Measurements from ENCODE around the gene TUBB6.

TUBB6 gene

DNA sequence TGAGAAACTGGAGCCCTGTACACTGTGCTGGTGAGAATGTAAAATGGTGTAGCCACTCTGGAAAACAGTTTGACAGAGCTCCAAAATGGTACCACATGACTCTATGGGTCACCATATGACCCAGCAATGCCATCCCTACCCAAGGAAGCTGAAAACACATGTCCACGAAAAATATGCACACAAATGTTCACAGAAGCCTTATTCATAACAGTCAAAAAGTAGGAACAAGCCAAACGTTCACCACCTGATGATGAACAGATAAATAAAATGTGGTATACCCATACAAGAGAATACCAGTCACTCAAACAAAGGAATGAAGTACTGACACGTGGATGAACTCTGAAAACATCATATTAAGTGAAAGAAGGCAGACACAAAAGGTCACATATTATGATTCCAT, 64.4 kb downstream of the TUBB6 start:
- peaks cover 8% of the 10 kb centered on the region for H3K36me3 ChIP-seq
- H3K4me1 ChIP-seq: no peaks in the 10 kb centered on the region
- H3K27me3 ChIP-seq: no peaks in the 10 kb centered on the region
- TF ChIP-seq, protein P1, sequence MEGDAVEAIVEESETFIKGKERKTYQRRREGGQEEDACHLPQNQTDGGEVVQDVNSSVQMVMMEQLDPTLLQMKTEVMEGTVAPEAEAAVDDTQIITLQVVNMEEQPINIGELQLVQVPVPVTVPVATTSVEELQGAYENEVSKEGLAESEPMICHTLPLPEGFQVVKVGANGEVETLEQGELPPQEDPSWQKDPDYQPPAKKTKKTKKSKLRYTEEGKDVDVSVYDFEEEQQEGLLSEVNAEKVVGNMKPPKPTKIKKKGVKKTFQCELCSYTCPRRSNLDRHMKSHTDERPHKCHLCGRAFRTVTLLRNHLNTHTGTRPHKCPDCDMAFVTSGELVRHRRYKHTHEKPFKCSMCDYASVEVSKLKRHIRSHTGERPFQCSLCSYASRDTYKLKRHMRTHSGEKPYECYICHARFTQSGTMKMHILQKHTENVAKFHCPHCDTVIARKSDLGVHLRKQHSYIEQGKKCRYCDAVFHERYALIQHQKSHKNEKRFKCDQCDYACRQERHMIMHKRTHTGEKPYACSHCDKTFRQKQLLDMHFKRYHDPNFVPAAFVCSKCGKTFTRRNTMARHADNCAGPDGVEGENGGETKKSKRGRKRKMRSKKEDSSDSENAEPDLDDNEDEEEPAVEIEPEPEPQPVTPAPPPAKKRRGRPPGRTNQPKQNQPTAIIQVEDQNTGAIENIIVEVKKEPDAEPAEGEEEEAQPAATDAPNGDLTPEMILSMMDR (IDR thresholded peaks at IDR 0.05; ENCODE audit: low read depth, low read length): no peak
- no peaks in the 10 kb centered on the region for H3K9me3 ChIP-seq
- no peak overlapping the region for H3K4me3 ChIP-seq (ENCODE audit: low read depth, low read length)
- no peak for DNase-seq

DNA sequence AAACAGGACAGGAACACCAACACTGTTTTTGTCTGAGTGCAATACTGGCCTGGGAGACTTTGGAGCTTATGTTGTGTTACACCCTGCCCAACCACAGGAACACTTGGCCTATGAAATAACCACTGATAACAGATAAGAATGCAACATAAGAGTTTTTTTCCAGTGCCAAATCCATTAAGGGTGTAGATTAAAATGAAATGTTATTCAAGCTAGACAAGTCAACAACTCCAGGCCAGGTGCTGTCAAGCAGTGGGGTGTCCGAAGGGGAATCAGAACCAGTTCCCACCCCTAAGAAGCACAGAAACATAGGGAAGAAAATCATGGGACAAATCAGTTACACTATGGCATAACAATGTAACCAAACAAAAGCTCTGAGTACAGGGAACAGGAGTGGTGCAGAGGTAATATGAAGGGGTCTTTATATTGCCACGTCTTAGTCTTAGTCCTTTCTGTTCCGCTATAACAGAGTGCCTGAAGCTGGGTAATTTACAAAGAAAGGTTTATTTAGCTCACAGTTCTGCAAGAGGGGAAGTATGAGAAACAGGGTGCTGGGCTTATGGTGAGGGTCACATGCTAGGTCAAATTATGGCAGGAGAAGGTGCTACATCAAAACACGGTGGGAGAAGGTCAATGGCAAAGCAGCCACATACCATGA, 65.2 kb downstream of the TUBB6 start:
- Histone ChIP-seq H3K27me3 (no peaks in the 10 kb centered on the region), H3K4me3 (ENCODE audit: low read depth, low read length) (no peak overlapping the region), H3K4me1 (no peaks in the 10 kb centered on the region), H3K9me3 (no peaks in the 10 kb centered on the region), H3K36me3 (peaks cover 8% of the 10 kb centered on the region)
- TF ChIP-seq, protein P1 (IDR thresholded peaks at IDR 0.05; ENCODE audit: low read depth, low read length): no peak
- DNase-seq: no peak

DNA sequence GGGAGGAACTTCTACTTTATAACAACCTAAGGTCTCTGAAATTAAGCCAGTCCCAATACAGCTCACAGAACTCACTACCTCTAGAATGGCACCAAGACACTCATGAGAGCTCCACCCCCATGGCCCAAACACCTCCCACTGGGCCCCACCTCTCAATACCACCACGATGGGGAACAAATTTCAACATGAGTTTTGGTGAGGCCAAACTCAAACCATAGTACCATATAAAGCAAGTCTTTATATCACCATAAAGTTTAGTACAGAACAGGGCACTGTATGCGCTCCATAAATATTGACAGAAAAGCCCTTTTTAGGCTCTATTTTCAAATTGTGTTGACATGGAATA, 65.7 kb downstream of the TUBB6 start:
- Histone ChIP-seq H3K4me1 (no peaks in the 10 kb centered on the region), H3K27me3 (no peaks in the 10 kb centered on the region)

DNA sequence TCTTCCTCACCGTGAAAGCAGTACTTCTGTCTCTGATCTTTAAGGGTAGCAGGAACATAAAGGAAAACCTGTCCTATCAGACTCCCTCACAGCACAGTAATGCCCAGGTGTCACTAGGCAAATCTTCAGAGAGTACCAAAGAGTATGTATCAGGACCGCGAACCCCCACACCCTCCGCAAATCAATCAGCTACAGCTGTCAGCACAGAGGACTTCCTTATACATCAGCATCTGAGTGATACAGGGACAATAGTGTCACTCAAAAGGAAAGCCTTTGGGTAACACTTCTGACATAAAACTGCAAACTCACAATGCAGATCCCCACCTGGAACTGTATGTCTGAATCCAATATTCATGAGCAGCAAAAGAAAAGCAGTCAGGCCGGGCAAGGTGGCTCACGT, 66.4 kb downstream of the TUBB6 start:
- Histone ChIP-seq H3K27me3 (no peaks in the 10 kb centered on the region), H3K4me1 (no peaks in the 10 kb centered on the region), H3K4me3 (ENCODE audit: low read depth, low read length) (no peak overlapping the region), H3K36me3 (peaks cover 3% of the 10 kb centered on the region; the same call in 1 of the 2 replicates), H3K9me3 (no peaks in the 10 kb centered on the region)
- no peak for DNase-seq
- TF ChIP-seq, protein P1 (IDR thresholded peaks at IDR 0.05; ENCODE audit: low read depth, low read length): no peak

More for the DNA sequence above, 65.7 kb downstream of the TUBB6 start:
- no peak overlapping the region for H3K4me3 ChIP-seq (ENCODE audit: low read depth, low read length)
- no peak for DNase-seq
- peaks cover 3% of the 10 kb centered on the region for H3K36me3 ChIP-seq
- no peaks in the 10 kb centered on the region for H3K9me3 ChIP-seq
- TF ChIP-seq, protein P1 (IDR thresholded peaks at IDR 0.05; ENCODE audit: low read depth, low read length): no peak

Data from BE2C (cell line).